Endometrium (tissue), 2 donors: ENCODE measurements around the gene ABI3BP.

Experiments used
- FAIRE-seq: peaks from 2 replicates; lab custom pipeline; 2012; peaks lifted over from hg19 to GRCh38; lab: Jason Lieb, UNC
- donor health status: control.
- donor health status: control.

The ABI3BP gene

GRCh38 chr3:100984308-100984707 lies 8.9 kb downstream of the ABI3BP start:
- FAIRE-seq: no peak

GRCh38 chr3:100982710-100983109 lies 10.5 kb downstream of the ABI3BP start:
- FAIRE-seq: no peak

DNA sequence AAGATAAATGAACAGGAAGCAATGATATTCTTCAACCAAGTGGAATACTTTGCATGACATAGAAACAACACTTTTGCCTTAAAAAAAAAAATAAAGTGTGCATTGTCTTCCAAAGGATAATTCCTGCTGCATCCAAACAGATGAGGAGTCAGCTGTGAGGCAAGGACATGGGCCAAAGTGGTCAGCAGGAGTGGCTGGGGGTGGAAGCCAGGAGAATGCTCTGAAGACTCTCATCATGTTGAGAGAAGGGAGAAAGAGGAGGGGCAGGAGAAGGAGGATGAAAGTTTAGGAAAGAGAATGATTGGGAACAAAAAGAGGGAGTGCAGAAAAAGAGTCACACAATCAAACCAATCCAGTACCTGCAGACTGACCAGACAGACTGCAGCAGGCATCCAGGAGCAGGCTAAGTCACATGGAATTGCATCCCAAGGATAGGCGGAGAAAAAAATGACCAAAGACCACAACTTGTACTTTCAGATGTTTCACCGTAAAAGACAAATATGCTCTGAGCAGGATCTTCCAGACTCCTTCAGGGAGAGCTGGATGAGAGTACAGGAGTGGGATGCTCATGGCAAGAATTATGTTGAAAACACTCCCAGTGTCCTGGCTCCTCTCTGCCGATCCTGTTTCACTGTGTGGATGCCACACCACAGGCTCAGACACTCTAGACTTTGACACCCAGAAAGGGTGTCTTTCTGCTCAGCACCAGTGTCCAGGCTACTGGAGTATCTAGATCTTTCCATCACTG lies 11.9 kb downstream of the ABI3BP start:
- no peak for FAIRE-seq

GRCh38 chr3:100978011-100978659 lies 15.1 kb downstream of the ABI3BP start:
- peak; percentile 96 for FAIRE-seq

- no peak for FAIRE-seq
Observed at GRCh38 chr3:100976611-100977010, 16.6 kb downstream of the ABI3BP start.

- no peak for FAIRE-seq
Observed at GRCh38 chr3:100975714-100976113, 17.5 kb downstream of the ABI3BP start.

GRCh38 chr3:100973594-100973993 lies 19.6 kb downstream of the ABI3BP start:
- no peak for FAIRE-seq

DNA sequence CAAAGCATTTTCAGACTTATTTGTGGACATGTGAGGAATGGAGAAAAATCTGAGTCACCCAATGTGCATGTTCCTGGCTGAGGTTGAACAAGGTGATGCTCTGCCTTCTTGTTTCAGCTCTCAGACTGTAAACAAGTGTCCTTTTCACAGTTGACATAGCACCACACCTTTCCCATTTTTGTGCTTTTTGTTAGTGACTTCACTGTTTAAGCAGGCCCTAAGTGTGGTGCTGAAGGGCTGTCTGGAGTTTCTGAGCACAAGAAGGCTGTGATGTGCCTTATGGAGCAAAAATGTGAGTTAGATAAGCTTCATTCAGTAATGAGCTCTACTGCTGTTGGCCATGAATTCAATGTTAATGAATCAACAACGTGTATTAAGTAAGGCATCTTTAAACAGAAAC lies 20.4 kb downstream of the ABI3BP start:
- FAIRE-seq: no peak

GRCh38 chr3:100972301-100972844 lies 20.8 kb downstream of the ABI3BP start:
- FAIRE-seq: no peak

- FAIRE-seq: no peak
Observed at GRCh38 chr3:100971798-100972197, 21.4 kb downstream of the ABI3BP start.

- FAIRE-seq: no peak
Observed at GRCh38 chr3:100970477-100970990, 22.7 kb downstream of the ABI3BP start.

DNA sequence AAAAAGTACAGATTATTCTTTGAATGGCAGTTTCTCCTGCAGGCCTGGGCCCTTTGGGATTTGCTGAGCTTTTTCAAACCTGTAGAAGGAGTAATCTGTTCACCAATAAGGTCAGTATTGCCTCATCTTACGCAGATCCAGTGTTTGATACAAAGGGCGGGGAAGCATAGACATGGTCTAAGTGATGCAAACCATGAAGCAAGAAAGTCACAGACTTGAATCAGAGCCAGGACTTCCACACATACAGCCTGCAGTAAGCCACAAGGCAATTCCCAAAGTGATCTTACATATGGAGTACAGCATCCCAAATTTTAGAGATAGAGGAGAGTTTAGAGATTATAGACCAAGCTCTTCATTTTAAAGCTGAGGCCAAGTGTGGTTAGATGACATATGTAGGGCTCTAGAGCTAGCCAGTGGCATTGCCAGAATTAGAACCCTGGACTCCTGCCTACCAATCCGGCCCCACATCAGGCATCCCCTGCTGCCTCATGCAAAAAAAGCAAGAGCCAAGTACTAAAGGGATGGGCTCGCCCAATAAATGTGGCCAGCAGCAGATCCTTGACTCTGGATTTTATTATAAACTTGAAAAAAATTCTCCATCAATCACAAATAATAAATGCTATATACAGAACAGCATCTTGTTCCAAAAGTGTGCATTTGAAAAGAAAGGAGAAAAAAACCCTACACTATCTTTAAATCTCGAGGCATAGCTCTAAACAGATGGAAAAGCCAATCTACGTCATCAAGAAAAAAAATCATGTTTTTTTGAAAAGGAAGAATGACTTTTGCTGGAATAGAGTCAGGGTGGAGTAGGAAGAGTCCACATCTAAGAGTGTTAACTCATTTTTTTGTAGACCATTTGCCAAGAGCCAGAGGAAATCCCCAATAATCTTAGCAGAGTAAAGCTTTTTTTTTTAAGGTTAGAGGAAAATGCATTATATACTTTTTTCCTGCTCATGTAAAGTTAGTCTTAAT lies 24.0 kb downstream of the ABI3BP start:
- no peak for FAIRE-seq

DNA sequence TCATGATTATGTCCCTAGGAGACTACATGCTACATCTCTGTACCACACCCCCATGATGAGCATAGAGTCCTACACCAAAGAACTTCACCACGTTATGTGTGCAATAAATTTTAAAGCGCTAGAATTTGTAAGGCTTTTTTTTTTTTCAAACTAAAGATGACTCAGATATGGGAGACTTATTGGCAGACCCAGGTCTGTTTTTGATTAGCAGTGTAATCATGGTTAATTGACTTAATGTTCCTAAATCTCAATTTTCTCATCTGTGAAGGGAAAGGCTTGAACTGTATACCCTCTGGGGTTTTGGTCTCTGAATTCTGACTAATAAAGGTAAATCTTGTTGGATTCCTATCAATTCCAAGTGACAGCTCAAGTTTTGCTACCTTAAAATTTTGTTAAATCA lies 26.4 kb downstream of the ABI3BP start:
- no peak for FAIRE-seq

DNA sequence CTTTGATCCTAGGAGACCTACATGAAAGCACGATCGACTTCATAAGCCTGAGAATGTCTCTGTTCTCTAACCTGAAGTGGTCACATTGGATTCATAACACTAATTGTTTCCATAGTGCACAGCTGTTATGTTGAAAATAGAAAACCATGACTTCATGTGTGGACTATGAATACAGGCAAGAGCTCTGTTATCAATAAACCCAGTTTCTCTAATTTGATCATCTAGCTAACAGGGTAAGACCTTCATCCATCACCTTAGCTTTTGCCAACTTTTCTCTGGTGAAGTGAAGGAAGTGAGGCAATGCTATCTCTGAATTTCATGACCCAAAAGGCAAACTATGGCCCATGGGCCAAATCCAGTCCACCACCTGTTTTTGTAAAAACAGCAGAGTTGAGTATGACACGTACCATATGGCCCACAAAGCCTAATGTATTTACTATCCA lies 27.2 kb downstream of the ABI3BP start:
- FAIRE-seq: no peak

- no peak for FAIRE-seq
Observed at GRCh38 chr3:100963041-100963440, 30.2 kb downstream of the ABI3BP start.

GRCh38 chr3:100957261-100957986 lies 35.8 kb downstream of the ABI3BP start:
- FAIRE-seq: no peak

- FAIRE-seq: no peak
Observed at GRCh38 chr3:100956276-100956675, 36.9 kb downstream of the ABI3BP start.

- no peak for FAIRE-seq
Observed at GRCh38 chr3:100954990-100955389, 38.2 kb downstream of the ABI3BP start.

DNA sequence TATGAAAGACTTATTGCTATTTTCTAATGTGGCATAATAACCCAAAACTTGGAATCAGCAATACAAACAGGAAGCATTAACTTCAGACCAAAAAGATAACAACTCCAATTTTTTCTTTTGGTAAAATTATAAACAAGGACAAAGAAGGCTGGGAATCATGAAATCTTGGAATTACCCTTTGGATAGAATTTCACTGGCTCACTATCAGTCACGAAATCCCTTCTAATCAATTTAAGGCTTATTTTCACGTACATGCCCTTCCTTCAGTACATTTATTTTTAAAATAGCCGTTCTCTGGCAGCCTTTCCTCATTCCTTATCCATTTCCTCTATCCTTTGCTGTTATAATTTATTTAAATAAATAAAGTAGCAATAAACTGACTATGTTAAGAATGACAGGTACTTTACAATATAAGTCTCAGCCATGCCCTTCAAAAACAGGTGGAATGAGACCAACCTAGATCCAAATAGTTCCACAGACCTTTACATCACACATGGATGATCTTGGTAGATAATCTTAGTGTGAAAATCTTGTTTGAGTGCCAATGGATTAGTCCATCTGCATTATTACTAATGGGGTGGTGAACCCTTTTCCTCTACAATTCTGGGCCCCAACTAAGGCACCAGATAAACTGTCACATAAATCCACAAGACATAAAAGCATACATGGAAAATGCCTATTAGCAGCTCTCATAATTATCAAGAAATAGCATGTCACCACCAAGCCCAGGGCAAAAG lies 38.9 kb downstream of the ABI3BP start:
- FAIRE-seq: no peak

DNA sequence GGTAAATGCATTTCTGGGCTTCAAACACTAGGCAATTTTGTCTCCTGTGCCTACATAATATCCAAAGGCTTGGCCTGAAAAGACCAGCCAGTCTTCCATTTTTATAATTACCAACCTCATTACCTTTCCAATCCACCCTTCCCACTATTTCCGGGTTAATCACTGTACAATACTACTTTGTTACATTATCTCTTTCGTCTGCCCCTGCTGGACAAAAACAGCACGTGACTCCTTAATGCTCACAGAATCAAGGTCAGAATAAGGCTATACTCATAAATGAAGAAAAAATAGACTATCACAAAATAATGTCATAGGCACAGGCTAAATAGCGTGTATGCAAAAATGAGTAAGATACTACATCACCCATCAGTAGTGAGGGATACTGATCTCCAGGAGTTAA lies 40.1 kb downstream of the ABI3BP start:
- no peak for FAIRE-seq

DNA sequence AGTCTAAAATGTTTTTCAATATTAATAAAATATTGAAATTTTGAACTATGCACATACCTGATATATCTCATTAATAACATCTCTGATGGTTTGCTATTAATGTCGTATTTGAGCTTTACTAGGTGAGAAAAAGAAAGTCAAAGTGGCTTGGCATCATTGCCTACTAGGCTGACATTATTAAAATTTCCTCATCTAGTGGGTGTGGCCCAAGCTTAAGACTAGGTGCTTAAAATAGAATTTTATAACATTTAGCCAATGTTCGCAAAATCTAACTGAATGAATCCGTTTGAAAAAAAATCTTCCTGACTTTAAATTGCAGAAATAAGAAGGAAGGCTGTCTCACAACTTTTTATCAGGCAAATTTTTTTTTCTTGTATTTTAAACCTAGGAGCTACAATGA lies 46.1 kb downstream of the ABI3BP start:
- FAIRE-seq: peak; percentile 48
